ENCODE measurements around the gene SDF4.

DNA sequence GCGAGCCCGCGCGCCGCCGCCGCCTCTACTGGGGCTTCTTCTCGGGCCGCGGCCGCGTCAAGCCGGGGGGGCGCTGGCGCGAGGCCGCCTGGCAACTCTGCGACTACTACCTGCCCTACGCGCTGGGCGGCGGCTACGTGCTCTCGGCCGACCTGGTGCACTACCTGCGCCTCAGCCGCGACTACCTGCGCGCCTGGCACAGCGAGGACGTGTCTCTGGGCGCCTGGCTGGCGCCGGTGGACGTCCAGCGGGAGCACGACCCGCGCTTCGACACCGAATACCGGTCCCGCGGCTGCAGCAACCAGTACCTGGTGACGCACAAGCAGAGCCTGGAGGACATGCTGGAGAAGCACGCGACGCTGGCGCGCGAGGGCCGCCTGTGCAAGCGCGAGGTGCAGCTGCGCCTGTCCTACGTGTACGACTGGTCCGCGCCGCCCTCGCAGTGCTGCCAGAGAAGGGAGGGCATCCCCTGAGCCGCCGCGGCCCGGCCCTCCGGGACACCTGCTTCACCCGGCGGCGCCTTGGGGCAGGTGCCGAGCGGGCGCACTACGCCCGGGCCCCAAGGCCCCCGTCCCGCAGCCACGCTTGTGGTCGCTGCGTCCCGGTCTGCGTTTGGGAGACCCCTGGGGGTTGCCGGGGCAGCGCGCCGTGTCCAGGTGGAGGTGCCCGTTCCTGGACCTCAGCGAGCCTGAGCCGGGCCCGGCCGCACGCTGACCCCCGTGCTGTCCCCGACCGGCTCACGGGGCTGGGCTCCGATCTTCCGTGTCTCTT is 1.2 kb upstream of the SDF4 start:
- TF ChIP-seq, protein P1, sequence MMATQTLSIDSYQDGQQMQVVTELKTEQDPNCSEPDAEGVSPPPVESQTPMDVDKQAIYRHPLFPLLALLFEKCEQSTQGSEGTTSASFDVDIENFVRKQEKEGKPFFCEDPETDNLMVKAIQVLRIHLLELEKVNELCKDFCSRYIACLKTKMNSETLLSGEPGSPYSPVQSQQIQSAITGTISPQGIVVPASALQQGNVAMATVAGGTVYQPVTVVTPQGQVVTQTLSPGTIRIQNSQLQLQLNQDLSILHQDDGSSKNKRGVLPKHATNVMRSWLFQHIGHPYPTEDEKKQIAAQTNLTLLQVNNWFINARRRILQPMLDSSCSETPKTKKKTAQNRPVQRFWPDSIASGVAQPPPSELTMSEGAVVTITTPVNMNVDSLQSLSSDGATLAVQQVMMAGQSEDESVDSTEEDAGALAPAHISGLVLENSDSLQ (IDR thresholded peaks at IDR 0.05), result no peak
- TF ChIP-seq FOXK2 (IDR thresholded peaks at IDR 0.05) (no peak), FOXM1 (IDR thresholded peaks at IDR 0.05; ENCODE audit: borderline replicate concordance) (no peak), SUZ12 (IDR thresholded peaks at IDR 0.05) (no peak), SP1 (IDR thresholded peaks at IDR 0.05) (no peak), ZNF384 (IDR thresholded peaks at IDR 0.05) (no peak), HDGF (IDR thresholded peaks at IDR 0.05; ENCODE audit: borderline replicate concordance) (no peak), ARNT (IDR thresholded peaks at IDR 0.05) (no peak)
